HepG2 (cell line): ENCODE measurements around the gene CD4. TPM values are rescaled to one million over a fixed set of nuclear protein-coding genes. Genes with fewer than 3 reads are reported as not detected.

Experiments used
- ATAC-seq: fragments of 200-7000 bp; cut with Tn5 transposase; 3 replicates; pipeline ENCODE4 v1.9.1; 2020; ENCODE audit warnings: mild to moderate bottlenecking, moderate library complexity
- BruUV-seq: library from RNA; stranded (reverse); fragments of 400-500 nt; replicated peaks from 2 replicates; lab custom pipeline; 2021; lab: Mats Ljungman, UMichigan
- CTCF ChIA-PET: fragments of 300-600 bp; formaldehyde crosslinking; extraction: SDS; loops from one replicate; lab custom pipeline; 2021; ENCODE audit warnings: low total read pairs, inconsistent platforms, low intra/inter-chr PET ratio; lab: Yijun Ruan, JAX
- POLR2A ChIA-PET: fragments of 350-600 bp; sonication (Branson Sonifier 250); formaldehyde crosslinking; loops from one replicate; lab custom pipeline; 2020; ENCODE audit warnings: antibody characterized with exemption, inconsistent platforms; lab: Yijun Ruan, JAX
- DNase-seq: peaks from one replicate; pipeline ENCODE4 v3.0.0-alpha.2; 2015; ENCODE audit warnings: low spot score
- FAIRE-seq: peaks from 3 replicates; lab custom pipeline; 2011; peaks lifted over from hg19 to GRCh38; lab: Jason Lieb, UNC
- H2AFZ ChIP-seq: one replicate; pipeline ENCODE4 v1.6.1; 2011; ENCODE audit warnings: low read length, inconsistent platforms
- H3K27ac ChIP-seq: fragments of 300-600 bp; 3 replicates; pipeline ENCODE4 v1.8.0; 2011; ENCODE audit warnings: mixed run types, mild to moderate bottlenecking, mixed read lengths, low read length, inconsistent platforms; ENCODE audit not compliant: insufficient read depth; ENCODE audit errors: extremely low read length
- H3K27me3 ChIP-seq, 2 experiments: fragments of 200-600 bp in 1 of 2; 2 replicates in 1 of 2; 3 replicates in 1 of 2; pipeline versions ENCODE4 v1.6.0 to v1.8.0; 2011; ENCODE audit warnings: low read length in 2 of 2, mild to moderate bottlenecking in 2 of 2, moderate library complexity in 2 of 2, inconsistent platforms in 1 of 2; ENCODE audit not compliant: insufficient read depth in 2 of 2, control insufficient read depth in 1 of 2
- H3K36me3 ChIP-seq, 2 experiments: fragments of 200-600 bp in 1 of 2; replicated peaks in 1 of 2; 2 replicates in 1 of 2; 3 replicates in 1 of 2; pipeline versions ENCODE4 v1.5.1 to v1.8.0; 2011; ENCODE audit warnings: low read length in 2 of 2, inconsistent platforms in 1 of 2; ENCODE audit not compliant: insufficient read depth in 2 of 2, control insufficient read depth in 1 of 2
- H3K4me1 ChIP-seq: 2 replicates; pipeline ENCODE4 v1.5.1; 2012; ENCODE audit warnings: low read length, inconsistent platforms; ENCODE audit not compliant: insufficient read depth
- H3K4me2 ChIP-seq: 2 replicates; pipeline ENCODE4 v1.6.0; 2011; ENCODE audit warnings: low read depth, low read length, inconsistent platforms
- H3K4me3 ChIP-seq, 3 experiments: fragments of 200-600 bp in 1 of 3; sonication (generic), shearing (Covaris generic) in 1 of 3; replicated peaks in 1 of 3; 2 replicates each; pipeline ENCODE4 v1.5.1; 2011 to 2016; ENCODE audit warnings: low read length in 3 of 3, inconsistent platforms in 2 of 3, low read depth in 2 of 3, mild to moderate bottlenecking in 2 of 3, control low read depth in 1 of 3, mixed read lengths in 1 of 3; ENCODE audit not compliant: insufficient read depth in 1 of 3
- H3K79me2 ChIP-seq: one replicate; pipeline ENCODE4 v1.6.1; 2011; ENCODE audit warnings: low read length, inconsistent platforms; ENCODE audit not compliant: insufficient read depth
- H3K9ac ChIP-seq: 2 replicates; pipeline ENCODE4 v1.6.0; 2011; ENCODE audit warnings: mild to moderate bottlenecking, low read depth, low read length, inconsistent platforms; ENCODE audit not compliant: insufficient read depth
- H3K9me3 ChIP-seq: 2 replicates; pipeline ENCODE4 v1.5.1; 2012; ENCODE audit warnings: mild to moderate bottlenecking, low read length
- H4K20me1 ChIP-seq: 2 replicates; pipeline ENCODE4 v1.6.0; 2011; ENCODE audit warnings: inconsistent platforms, mild to moderate bottlenecking, low read length, moderate library complexity; ENCODE audit not compliant: insufficient read depth
- CTCF ChIP-seq: sonication (generic); formaldehyde crosslinking; IDR thresholded peaks from 2 replicates; pipeline ENCODE4 v1.5.0; 2020; ENCODE audit warnings: mild to moderate bottlenecking, missing genetic modification reagents, moderate library complexity
- EP300 ChIP-seq, 3 experiments: sonication (generic) in 1 of 3; formaldehyde crosslinking in 1 of 3; IDR thresholded peaks; 2 replicates each; pipeline versions ENCODE4 v1.5.1 to v1.6.1; 2011 to 2020; ENCODE audit warnings: low read depth in 2 of 3, low read length in 2 of 3, borderline replicate concordance in 1 of 3, improper control_type of control experiment in 1 of 3, mild to moderate bottlenecking in 1 of 3, missing genetic modification reagents in 1 of 3, moderate library complexity in 1 of 3
- GLI4 ChIP-seq: sonication (generic); formaldehyde crosslinking; IDR thresholded peaks from 2 replicates; pipeline ENCODE4 v1.5.1; 2020; ENCODE audit warnings: missing genetic modification reagents, mild to moderate bottlenecking, moderate library complexity, borderline replicate concordance
- SETDB1 ChIP-seq: sonication (generic); formaldehyde crosslinking; IDR thresholded peaks from 2 replicates; pipeline ENCODE4 v1.5.1; 2020; ENCODE audit warnings: missing genetic modification reagents, mild to moderate bottlenecking, borderline replicate concordance
- SRSF1 ChIP-seq: fragments of 200-400 bp; formaldehyde crosslinking; optimal IDR thresholded peaks from 2 replicates; pipeline ENCODE3; 2017; ENCODE audit warnings: mild to moderate bottlenecking, low read depth, low read length, moderate library complexity
- ZBTB8A ChIP-seq: sonication (generic); formaldehyde crosslinking; IDR thresholded peaks from 2 replicates; pipeline ENCODE4 v1.4.0; 2020; ENCODE audit warnings: mild to moderate bottlenecking, low read depth, missing genetic modification reagents, borderline replicate concordance
- ZFY ChIP-seq: sonication (generic); formaldehyde crosslinking; IDR thresholded peaks from 2 replicates; pipeline ENCODE4 v1.4.0; 2020; ENCODE audit warnings: missing genetic modification reagents
- ZNF256 ChIP-seq: sonication (generic); formaldehyde crosslinking; conservative IDR thresholded peaks from 2 replicates; pipeline ENCODE4 v1.4.0; 2020; ENCODE audit warnings: missing genetic modification reagents
- ZNF552 ChIP-seq: sonication (generic); formaldehyde crosslinking; IDR thresholded peaks from 2 replicates; pipeline ENCODE4 v1.9.0; 2022; ENCODE audit warnings: missing genetic modification reagents, mild to moderate bottlenecking, borderline replicate concordance
- ZNF567 ChIP-seq: sonication (generic); formaldehyde crosslinking; IDR thresholded peaks from 2 replicates; pipeline ENCODE4 v1.8.1; 2023; ENCODE audit warnings: mild to moderate bottlenecking, missing genetic modification reagents, borderline replicate concordance
- ZZZ3 ChIP-seq: sonication (generic); formaldehyde crosslinking; IDR thresholded peaks from 2 replicates; pipeline ENCODE4 v1.4.0; 2020; ENCODE audit warnings: missing genetic modification reagents, mild to moderate bottlenecking, borderline replicate concordance
- WGBS: methylation state at CpG from one replicate; pipeline ENCODE4 v1.1.6; 2017; ENCODE audit warnings: low lambda C conversion rate; 5-methylcytosine and 5-hydroxymethylcytosine counted together
- in situ Hi-C: cut with HindIII; loops from 2 replicates; pipeline ENCODE4 v1.10.0; 2017; ENCODE audit warnings: low pct_unique_long_range_greater_than_20kb; ENCODE audit not compliant: extremely low pct_ligation_motif_present
- intact Hi-C: fragments of 100-400 bp; cut with micrococcal nuclease; formaldehyde crosslinking; loops from one replicate; pipeline ENCODE4 v1.10.0; 2022; ENCODE audit not compliant: unreplicated experiment
- polyA plus RNA-seq, 8 experiments: library from polyadenylated mRNA; depleted of rRNA in 3 of 8; stranded (reverse) in 7 of 8; unstranded in 1 of 8; fragments of >200 nt; fragmentation: Illumina TruSeq in 4 of 8; extraction: Trizol in 4 of 8; gene quantifications; 2 replicates each; pipeline versions ENCODE4 v1.2.1 to v1.2.3, GENCODE V29; 2011 to 2016; ENCODE audit warnings: low read depth in 4 of 8, missing spikeins in 1 of 8, mixed read lengths in 1 of 8; ENCODE audit not compliant: insufficient read depth in 1 of 8
- total RNA-seq, 5 experiments: library from RNA; depleted of rRNA; stranded (reverse); fragments of >200 nt; fragmentation: Illumina TruSeq; extraction: Trizol; gene quantifications; 2 replicates each; pipeline ENCODE4 v1.2.3, GENCODE V29; 2016; ENCODE audit warnings: low read depth in 1 of 5
- TF ChIP-seq, protein P1 (sequence below): IDR thresholded peaks from 2 replicates; pipeline ENCODE4 v1.4.0; 2020; ENCODE audit warnings: mild to moderate bottlenecking, missing genetic modification reagents
- TF ChIP-seq, protein P2 (sequence below): IDR thresholded peaks from 2 replicates; pipeline ENCODE4 v1.6.1; 2016

CD4 gene
- total and polyA plus RNA-seq, 2 of the 13 experiments (the other 11 are each of a cell fraction or from before 2014, with no cell fraction given), result 0.07 to 0.95 TPM

GRCh38 chr12:6796576-6796975, 7.2 kb downstream of the CD4 start (continued):
- TF ChIP-seq, protein P1, sequence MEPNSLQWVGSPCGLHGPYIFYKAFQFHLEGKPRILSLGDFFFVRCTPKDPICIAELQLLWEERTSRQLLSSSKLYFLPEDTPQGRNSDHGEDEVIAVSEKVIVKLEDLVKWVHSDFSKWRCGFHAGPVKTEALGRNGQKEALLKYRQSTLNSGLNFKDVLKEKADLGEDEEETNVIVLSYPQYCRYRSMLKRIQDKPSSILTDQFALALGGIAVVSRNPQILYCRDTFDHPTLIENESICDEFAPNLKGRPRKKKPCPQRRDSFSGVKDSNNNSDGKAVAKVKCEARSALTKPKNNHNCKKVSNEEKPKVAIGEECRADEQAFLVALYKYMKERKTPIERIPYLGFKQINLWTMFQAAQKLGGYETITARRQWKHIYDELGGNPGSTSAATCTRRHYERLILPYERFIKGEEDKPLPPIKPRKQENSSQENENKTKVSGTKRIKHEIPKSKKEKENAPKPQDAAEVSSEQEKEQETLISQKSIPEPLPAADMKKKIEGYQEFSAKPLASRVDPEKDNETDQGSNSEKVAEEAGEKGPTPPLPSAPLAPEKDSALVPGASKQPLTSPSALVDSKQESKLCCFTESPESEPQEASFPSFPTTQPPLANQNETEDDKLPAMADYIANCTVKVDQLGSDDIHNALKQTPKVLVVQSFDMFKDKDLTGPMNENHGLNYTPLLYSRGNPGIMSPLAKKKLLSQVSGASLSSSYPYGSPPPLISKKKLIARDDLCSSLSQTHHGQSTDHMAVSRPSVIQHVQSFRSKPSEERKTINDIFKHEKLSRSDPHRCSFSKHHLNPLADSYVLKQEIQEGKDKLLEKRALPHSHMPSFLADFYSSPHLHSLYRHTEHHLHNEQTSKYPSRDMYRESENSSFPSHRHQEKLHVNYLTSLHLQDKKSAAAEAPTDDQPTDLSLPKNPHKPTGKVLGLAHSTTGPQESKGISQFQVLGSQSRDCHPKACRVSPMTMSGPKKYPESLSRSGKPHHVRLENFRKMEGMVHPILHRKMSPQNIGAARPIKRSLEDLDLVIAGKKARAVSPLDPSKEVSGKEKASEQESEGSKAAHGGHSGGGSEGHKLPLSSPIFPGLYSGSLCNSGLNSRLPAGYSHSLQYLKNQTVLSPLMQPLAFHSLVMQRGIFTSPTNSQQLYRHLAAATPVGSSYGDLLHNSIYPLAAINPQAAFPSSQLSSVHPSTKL (CRISPR knock-in tag), result 0 out of 2 replicates have a peak, but pooled peaks have one; percentile 13
- TF ChIP-seq EP300 (IDR thresholded peaks at IDR 0.05; ENCODE audit: low read depth in 2 of 2, low read length in 2 of 2), result peak in 1 of 2 experiments; percentile 11; a peak in 1 of 4 replicates
- no peak for TF ChIP-seq EP300 (CRISPR knock-in tag; IDR thresholded peaks at IDR 0.05; ENCODE audit: borderline replicate concordance)
- TF ChIP-seq ZNF567 (CRISPR knock-in tag), result no peak
- no peak for TF ChIP-seq ZNF256 (CRISPR knock-in tag)

DNA sequence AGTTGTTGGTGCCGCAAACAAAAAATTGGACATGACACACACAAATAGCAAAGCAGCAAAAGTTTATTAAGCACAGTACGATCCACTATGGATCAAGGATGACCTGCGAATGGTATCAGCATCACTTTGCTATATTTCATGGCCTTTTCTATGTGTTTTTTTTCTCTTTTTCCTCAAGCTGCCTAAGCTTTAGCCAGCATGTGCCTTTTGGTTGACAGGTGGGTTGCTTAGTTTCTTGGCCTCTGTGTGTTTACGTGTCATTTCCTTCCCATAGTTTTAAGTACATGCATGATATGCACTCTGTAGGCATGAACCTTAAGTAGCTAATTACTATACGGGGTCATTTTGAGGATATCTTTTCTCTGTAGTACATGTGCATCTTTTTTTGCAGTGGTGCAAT, 9.8 kb downstream of the CD4 start:
- POLR2A ChIA-PET, result no interaction called here
- DNase-seq, result no peak
- no peak overlapping the region for H3K4me2 ChIP-seq
- BruUV-seq, result no TSS peak
- TF ChIP-seq ZFY (CRISPR knock-in tag) (no peak), ZBTB8A (CRISPR knock-in tag) (no peak), ZZZ3 (CRISPR knock-in tag) (no peak), CTCF (CRISPR knock-in tag) (no peak), SETDB1 (no peak), ZNF552 (no peak), GLI4 (no peak), SRSF1 (no peak)
- TF ChIP-seq, protein P2, sequence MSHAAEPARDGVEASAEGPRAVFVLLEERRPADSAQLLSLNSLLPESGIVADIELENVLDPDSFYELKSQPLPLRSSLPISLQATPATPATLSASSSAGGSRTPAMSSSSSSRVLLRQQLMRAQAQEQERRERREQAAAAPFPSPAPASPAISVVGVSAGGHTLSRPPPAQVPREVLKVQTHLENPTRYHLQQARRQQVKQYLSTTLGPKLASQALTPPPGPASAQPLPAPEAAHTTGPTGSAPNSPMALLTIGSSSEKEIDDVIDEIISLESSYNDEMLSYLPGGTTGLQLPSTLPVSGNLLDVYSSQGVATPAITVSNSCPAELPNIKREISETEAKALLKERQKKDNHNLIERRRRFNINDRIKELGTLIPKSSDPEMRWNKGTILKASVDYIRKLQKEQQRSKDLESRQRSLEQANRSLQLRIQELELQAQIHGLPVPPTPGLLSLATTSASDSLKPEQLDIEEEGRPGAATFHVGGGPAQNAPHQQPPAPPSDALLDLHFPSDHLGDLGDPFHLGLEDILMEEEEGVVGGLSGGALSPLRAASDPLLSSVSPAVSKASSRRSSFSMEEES (CRISPR knock-in tag), result no peak
- no peaks in the 10 kb centered on the region; a peak in 1 of 5 replicates for H3K27me3 ChIP-seq
- WGBS, result 93% methylated on average over 5 of the region's 5 CpGs
- H3K79me2 ChIP-seq, result no peaks in the 10 kb centered on the region
- no peak overlapping the region for H3K9ac ChIP-seq
- H3K36me3 ChIP-seq, result no peaks in the 10 kb centered on the region
- H2AFZ ChIP-seq, result no peak overlapping the region
- CTCF ChIA-PET, result no interaction called here
- no peak overlapping the region for H3K4me3 ChIP-seq
- FAIRE-seq, result no peak
- peaks cover 38% of the 10 kb centered on the region for H3K4me1 ChIP-seq
- intact Hi-C loops, result no loop called here
- in situ Hi-C loops, result no loop called here
- no peaks in the 10 kb centered on the region for H3K9me3 ChIP-seq
- H4K20me1 ChIP-seq, result no peaks in the 10 kb centered on the region
- no peak for ATAC-seq
- H3K27ac ChIP-seq, result no peak overlapping the region
